K562 (cell line): ENCODE measurements around the gene ZNF689. TPM values are rescaled to one million over a fixed set of nuclear protein-coding genes. Genes with fewer than 3 reads are reported as not detected.

Experiments used
- ATAC-seq: fragments of 200-7000 bp; cut with Tn5 transposase; 3 replicates; pipeline ENCODE4 v1.9.1; 2020; ENCODE audit warnings: moderate library complexity
- BruUV-seq: library from RNA; stranded (reverse); fragments of 400-500 nt; replicated peaks from 2 replicates; lab custom pipeline; 2021; lab: Mats Ljungman, UMichigan
- CTCF ChIA-PET: fragments of 300-600 bp; formaldehyde crosslinking; extraction: SDS; loops from one replicate; lab custom pipeline; 2021; ENCODE audit warnings: low intra/inter-chr PET ratio; lab: Yijun Ruan, JAX
- POLR2A ChIA-PET: fragments of 300-600, 350-650 bp; sonication (Branson Sonifier 250); formaldehyde crosslinking; extraction: SDS; loops from one replicate; lab custom pipeline; 2021; ENCODE audit warnings: antibody characterized with exemption, inconsistent platforms; lab: Yijun Ruan, JAX
- DNase-seq, 4 experiments: peaks; one replicate each; pipeline versions ENCODE4 v3.0.0 to v3.0.0-alpha.2; 2011 to 2018; ENCODE audit warnings: low spot score in 3 of 4, mixed read lengths in 3 of 4; ENCODE audit errors: extremely low read depth in 1 of 4
- FAIRE-seq: peaks from 2 replicates; lab custom pipeline; 2011; peaks lifted over from hg19 to GRCh38; lab: Jason Lieb, UNC
- H2AFZ ChIP-seq: 2 replicates; pipeline ENCODE4 v1.6.0; 2011; ENCODE audit warnings: low read depth, low read length, control low read depth, inconsistent platforms
- H3K27ac ChIP-seq: fragments of 200-600 bp; 3 replicates; pipeline ENCODE4 v1.8.0; 2011; ENCODE audit warnings: low read depth, mild to moderate bottlenecking, control low read depth, inconsistent platforms, low read length, moderate library complexity, mixed read lengths; ENCODE audit errors: extremely low read depth
- H3K27me3 ChIP-seq, 2 experiments: fragments of 300-600 bp in 1 of 2; 2 replicates in 1 of 2; 3 replicates in 1 of 2; pipeline versions ENCODE4 v1.6.0 to v1.8.0; 2011; ENCODE audit warnings: inconsistent platforms in 2 of 2, low read length in 2 of 2, mild to moderate bottlenecking in 1 of 2, mixed read lengths in 1 of 2, moderate library complexity in 1 of 2; ENCODE audit not compliant: control insufficient read depth in 2 of 2, insufficient read depth in 2 of 2
- H3K36me3 ChIP-seq: fragments of 300-600 bp; 3 replicates; pipeline ENCODE4 v1.8.0; 2011; ENCODE audit warnings: mild to moderate bottlenecking, low read length, inconsistent platforms; ENCODE audit not compliant: control insufficient read depth, insufficient read depth
- H3K4me1 ChIP-seq, 2 experiments: fragments of 200-600 bp in 1 of 2; replicated peaks in 1 of 2; 2 replicates in 1 of 2; 3 replicates in 1 of 2; pipeline versions ENCODE4 v1.5.1 to v1.8.0; 2011; ENCODE audit warnings: inconsistent platforms in 2 of 2, low read length in 2 of 2, mild to moderate bottlenecking in 1 of 2, mixed read lengths in 1 of 2, moderate library complexity in 1 of 2; ENCODE audit not compliant: control insufficient read depth in 2 of 2, insufficient read depth in 2 of 2
- H3K4me2 ChIP-seq: 2 replicates; pipeline ENCODE4 v1.6.1; 2011; ENCODE audit warnings: low read length, control low read depth, inconsistent platforms, mixed read lengths; ENCODE audit not compliant: insufficient read depth
- H3K4me3 ChIP-seq: fragments of 200-600 bp; sonication (generic), shearing (Covaris generic); 2 replicates; pipeline ENCODE4 v1.5.1; 2016; ENCODE audit warnings: control low read depth, inconsistent platforms
- H3K79me2 ChIP-seq: fragments of 200-600 bp; 3 replicates; pipeline ENCODE4 v1.8.0; 2011; ENCODE audit warnings: low read length, inconsistent platforms; ENCODE audit not compliant: control insufficient read depth, insufficient read depth
- H3K9ac ChIP-seq, 2 experiments: 2 replicates each; pipeline versions ENCODE4 v1.6.0 to v1.6.1; 2011; ENCODE audit warnings: low read depth in 2 of 2, low read length in 2 of 2, control low read depth in 1 of 2, inconsistent platforms in 1 of 2, mild to moderate bottlenecking in 1 of 2, mixed read lengths in 1 of 2; ENCODE audit not compliant: insufficient read depth in 1 of 2
- H3K9me1 ChIP-seq: one replicate; pipeline ENCODE4 v1.6.0; 2011; ENCODE audit warnings: inconsistent platforms, mild to moderate bottlenecking, low read length, moderate library complexity; ENCODE audit not compliant: control insufficient read depth, insufficient read depth
- H3K9me3 ChIP-seq: replicated peaks from 2 replicates; pipeline ENCODE4 v1.5.1; 2011; ENCODE audit warnings: low read depth, low read length, inconsistent platforms; ENCODE audit not compliant: control insufficient read depth, insufficient read depth
- H4K20me1 ChIP-seq: replicated peaks from 2 replicates; pipeline ENCODE4 v1.6.1; 2011; ENCODE audit warnings: low read length, inconsistent platforms, mixed read lengths; ENCODE audit not compliant: control insufficient read depth, insufficient read depth
- BMI1 ChIP-seq: fragments of 150-350 bp; IDR thresholded peaks from 2 replicates; pipeline ENCODE4 v1.6.1; 2014; ENCODE audit warnings: low read length
- GABPA ChIP-seq: fragments of 200-800 bp; sonication (Bioruptor generic); conservative IDR thresholded peaks from 2 replicates; pipeline ENCODE4 v1.6.1; 2016; ENCODE audit warnings: low read depth, missing genetic modification characterization, missing compliant biosample characterization
- MED1 ChIP-seq: sonication (generic); formaldehyde crosslinking; IDR thresholded peaks from 2 replicates; pipeline ENCODE4 v1.8.1; 2023; ENCODE audit warnings: missing genetic modification reagents, borderline replicate concordance
- SNRNP70 ChIP-seq: fragments of 200-400 bp; formaldehyde crosslinking; optimal IDR thresholded peaks from 2 replicates; pipeline ENCODE3; 2017; ENCODE audit warnings: low read depth, low read length
- SPI1 ChIP-seq: IDR thresholded peaks from 2 replicates; pipeline ENCODE4 v1.6.1; 2011; ENCODE audit warnings: low read depth, low read length, control low read depth, borderline replicate concordance
- TFAM ChIP-seq: fragments of 250-450 bp; sonication (Bioruptor Pico); conservative IDR thresholded peaks from 2 replicates; pipeline ENCODE4 v1.5.0; 2021; ENCODE audit warnings: mild to moderate bottlenecking, moderate library complexity
- TSHZ1 ChIP-seq: fragments of 250-450 bp; sonication (Bioruptor Pico); IDR thresholded peaks from 2 replicates; pipeline ENCODE4 v1.4.0; 2020; ENCODE audit warnings: mild to moderate bottlenecking, moderate library complexity
- ZFP36 ChIP-seq: fragments of 150-350 bp; IDR thresholded peaks from 2 replicates; pipeline ENCODE4 v1.6.1; 2018; ENCODE audit warnings: low read length, low read depth; ENCODE audit not compliant: partially characterized antibody
- ZFX ChIP-seq: sonication (generic); formaldehyde crosslinking; IDR thresholded peaks from 2 replicates; pipeline ENCODE4 v1.8.0; 2022; ENCODE audit warnings: mild to moderate bottlenecking, missing genetic modification reagents, moderate library complexity
- ZNF184 ChIP-seq: sonication (generic); formaldehyde crosslinking; IDR thresholded peaks from 2 replicates; pipeline ENCODE4 v1.5.0; 2020; ENCODE audit warnings: missing genetic modification reagents
- ZNF507 ChIP-seq: conservative IDR thresholded peaks from 2 replicates; pipeline ENCODE4 v1.6.1; 2017; ENCODE audit warnings: missing genetic modification characterization, missing compliant biosample characterization
- WGBS: fragments of 100-300 bp; shearing (Covaris generic); methylation state at CpG from one replicate; pipeline ENCODE4 v1.1.6; 2016; ENCODE audit warnings: low coverage, mixed read lengths; ENCODE audit not compliant: insufficient coverage; ENCODE audit errors: missing lambda C conversion rate; 5-methylcytosine and 5-hydroxymethylcytosine counted together
- in situ Hi-C: fragments of 300-500 bp; cut with MboI; formaldehyde crosslinking; loops from 4 replicates; pipeline ENCODE4 v1.15.0; 2018; ENCODE audit warnings: inconsistent platforms, mixed read lengths
- intact Hi-C: fragments of 100-400 bp; cut with micrococcal nuclease; formaldehyde crosslinking; loops from 2 replicates; pipeline ENCODE4 v1.14.2; 2022
- polyA plus RNA-seq, 8 experiments: library from polyadenylated mRNA; depleted of rRNA in 4 of 8; stranded (reverse) in 5 of 8; unstranded in 3 of 8; fragments of >200 nt; fragmentation: Nextera tagmentation in 2 of 8; fragmentation: Illumina TruSeq in 1 of 8; extraction: Ambion mirVana in 2 of 8; extraction: Trizol in 1 of 8; gene quantifications; 2 replicates each; pipeline versions ENCODE4 v1.2.1 to v1.2.3, GENCODE V29; 2011 to 2014; ENCODE audit warnings: inconsistent platforms in 1 of 8, missing spikeins in 1 of 8
- total RNA-seq, 7 experiments: library from RNA; depleted of rRNA in 6 of 7; stranded (reverse); fragments of >200 nt in 6 of 7; fragmentation: Illumina TruSeq in 2 of 7; extraction: Trizol in 2 of 7; gene quantifications; 2 replicates each; pipeline versions ENCODE4 v1.2.1 to v1.2.3, GENCODE V29; 2011 to 2021; ENCODE audit warnings: low replicate concordance in 1 of 7
- TF ChIP-seq, protein P1 (sequence below): sonication (generic); formaldehyde crosslinking; IDR thresholded peaks from 2 replicates; pipeline ENCODE4 v1.8.1; 2023; ENCODE audit warnings: missing genetic modification reagents, mild to moderate bottlenecking, borderline replicate concordance

The ZNF689 gene
- total and polyA plus RNA-seq, 9 of the 15 experiments (the other 6 are each of a cell fraction or from before 2014, with no cell fraction given): 5.4 to 15.4 (median 10.8) TPM

GRCh38 chr16:30553393-30553899, 56.7 kb downstream of the ZNF689 start:
- peaks cover 30 to 54% of the 10 kb centered on the region in 2 experiments; a peak in 4 of 5 replicates for H3K4me1 ChIP-seq
- no peak for TF ChIP-seq ZNF507 (tag)
- no peak for TF ChIP-seq SNRNP70
- 0 out of 2 replicates have a peak, but pooled peaks have one; percentile 26 for TF ChIP-seq ZFX (CRISPR knock-in tag)
- TF ChIP-seq ZFP36: no peak
- no peak for TF ChIP-seq TSHZ1 (CRISPR knock-in tag)
- TF ChIP-seq TFAM (CRISPR knock-in tag): no peak
- TF ChIP-seq ZNF184 (CRISPR knock-in tag): no peak
- TF ChIP-seq GABPA (tag): no peak
- TF ChIP-seq, protein P1, sequence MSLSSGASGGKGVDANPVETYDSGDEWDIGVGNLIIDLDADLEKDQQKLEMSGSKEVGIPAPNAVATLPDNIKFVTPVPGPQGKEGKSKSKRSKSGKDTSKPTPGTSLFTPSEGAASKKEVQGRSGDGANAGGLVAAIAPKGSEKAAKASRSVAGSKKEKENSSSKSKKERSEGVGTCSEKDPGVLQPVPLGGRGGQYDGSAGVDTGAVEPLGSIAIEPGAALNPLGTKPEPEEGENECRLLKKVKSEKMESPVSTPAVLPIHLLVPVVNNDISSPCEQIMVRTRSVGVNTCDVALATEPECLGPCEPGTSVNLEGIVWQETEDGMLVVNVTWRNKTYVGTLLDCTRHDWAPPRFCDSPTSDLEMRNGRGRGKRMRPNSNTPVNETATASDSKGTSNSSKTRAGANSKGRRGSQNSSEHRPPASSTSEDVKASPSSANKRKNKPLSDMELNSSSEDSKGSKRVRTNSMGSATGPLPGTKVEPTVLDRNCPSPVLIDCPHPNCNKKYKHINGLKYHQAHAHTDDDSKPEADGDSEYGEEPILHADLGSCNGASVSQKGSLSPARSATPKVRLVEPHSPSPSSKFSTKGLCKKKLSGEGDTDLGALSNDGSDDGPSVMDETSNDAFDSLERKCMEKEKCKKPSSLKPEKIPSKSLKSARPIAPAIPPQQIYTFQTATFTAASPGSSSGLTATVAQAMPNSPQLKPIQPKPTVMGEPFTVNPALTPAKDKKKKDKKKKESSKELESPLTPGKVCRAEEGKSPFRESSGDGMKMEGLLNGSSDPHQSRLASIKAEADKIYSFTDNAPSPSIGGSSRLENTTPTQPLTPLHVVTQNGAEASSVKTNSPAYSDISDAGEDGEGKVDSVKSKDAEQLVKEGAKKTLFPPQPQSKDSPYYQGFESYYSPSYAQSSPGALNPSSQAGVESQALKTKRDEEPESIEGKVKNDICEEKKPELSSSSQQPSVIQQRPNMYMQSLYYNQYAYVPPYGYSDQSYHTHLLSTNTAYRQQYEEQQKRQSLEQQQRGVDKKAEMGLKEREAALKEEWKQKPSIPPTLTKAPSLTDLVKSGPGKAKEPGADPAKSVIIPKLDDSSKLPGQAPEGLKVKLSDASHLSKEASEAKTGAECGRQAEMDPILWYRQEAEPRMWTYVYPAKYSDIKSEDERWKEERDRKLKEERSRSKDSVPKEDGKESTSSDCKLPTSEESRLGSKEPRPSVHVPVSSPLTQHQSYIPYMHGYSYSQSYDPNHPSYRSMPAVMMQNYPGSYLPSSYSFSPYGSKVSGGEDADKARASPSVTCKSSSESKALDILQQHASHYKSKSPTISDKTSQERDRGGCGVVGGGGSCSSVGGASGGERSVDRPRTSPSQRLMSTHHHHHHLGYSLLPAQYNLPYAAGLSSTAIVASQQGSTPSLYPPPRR (CRISPR knock-in tag): no peak
- peak; percentile 99 for TF ChIP-seq SPI1
- no peak for TF ChIP-seq MED1
- no peak for TF ChIP-seq BMI1

More at GRCh38 chr16:30553393-30553899, 56.7 kb downstream of the ZNF689 start:
- H3K4me3 ChIP-seq: no peak overlapping the region
- CTCF ChIA-PET: no interaction called here
- no TSS peak for BruUV-seq
- H4K20me1 ChIP-seq: peaks cover 5% of the 10 kb centered on the region; the same call in 1 of the 2 replicates
- FAIRE-seq (no peak), ATAC-seq (no peak; the same call in 2 of the 3 replicates), DNase-seq (peak in 1 of 4 experiments; percentile 29)
- in situ Hi-C loops: no loop called here
- 57% methylated on average over 2 of the region's 2 CpGs for WGBS
- H3K9ac ChIP-seq: peak overlapping the region in 1 of 2 experiments; percentile 68; a peak in 1 of 4 replicates
- peaks cover 30% of the 10 kb centered on the region for H3K79me2 ChIP-seq
- H3K9me1 ChIP-seq: no peaks in the 10 kb centered on the region
- peaks cover 28% of the 10 kb centered on the region; the same call in 2 of the 3 replicates for H3K36me3 ChIP-seq
- no peaks in the 10 kb centered on the region for H3K27me3 ChIP-seq
- H2AFZ ChIP-seq: no peak overlapping the region
- intact Hi-C loops: no loop called here
- no peaks in the 10 kb centered on the region; the same call in 1 of the 2 replicates for H3K9me3 ChIP-seq
- H3K4me2 ChIP-seq: no peak overlapping the region
- H3K27ac ChIP-seq: peak overlapping the region; percentile 25; the same call in 2 of the 3 replicates
- POLR2A ChIA-PET: interaction anchor here (0.6 to 2.6 kb wide), 8 partner anchors 12 to 745 kb away, joined by 3 to 9 read pairs (median 4); partner anchors contain the start of genes ZNF688 and ZNF747
